ENCODE data around the gene UBA3. TPM values are rescaled to one million over a fixed set of nuclear protein-coding genes. Genes with fewer than 3 reads are reported as not detected.
A peak's percentile ranks its signal among the peaks of the same experiment; 100 is the strongest.

UBA3 gene
- total and polyA plus RNA-seq, 2 of the 13 experiments (the other 11 are each of a cell fraction or from before 2014, with no cell fraction given), result 40.7 to 49.0 TPM

DNA sequence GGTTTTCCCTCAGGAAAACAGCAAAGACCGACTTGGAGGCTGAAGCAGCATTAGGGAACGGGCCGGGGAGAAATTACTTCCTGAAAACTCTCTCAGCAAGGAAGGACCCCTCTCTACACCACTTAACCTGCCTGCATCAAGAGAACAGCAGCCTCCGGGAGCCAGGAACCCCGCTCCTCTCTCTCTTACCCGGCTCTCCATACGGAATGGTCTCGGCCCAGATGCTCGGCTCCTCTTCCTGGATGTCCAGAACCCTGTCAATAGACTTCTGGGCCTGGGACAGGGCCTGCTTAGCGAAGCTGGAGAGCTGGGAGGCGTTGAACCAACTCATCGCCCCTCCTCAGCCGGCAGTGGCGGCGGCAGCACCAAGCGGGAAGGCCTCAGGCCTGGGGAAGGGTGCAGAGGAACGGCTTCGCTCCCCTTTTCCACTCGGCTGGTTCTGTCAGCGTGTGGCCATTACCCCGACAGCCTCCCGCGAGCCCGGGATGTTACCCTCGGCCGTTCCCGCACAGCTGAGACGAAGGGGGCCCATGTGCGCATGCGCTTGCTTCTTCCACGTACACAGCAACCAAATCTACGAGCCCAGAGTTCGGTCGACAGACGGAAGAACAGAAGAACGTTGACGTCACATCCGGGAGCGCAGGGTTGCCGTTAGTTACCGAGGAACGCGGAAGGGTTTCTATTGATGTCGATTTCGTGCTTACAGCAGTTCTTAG is 28.3 kb downstream of the UBA3 start, which contains the start of gene TMF1 (continued):
- TF ChIP-seq, protein P1, sequence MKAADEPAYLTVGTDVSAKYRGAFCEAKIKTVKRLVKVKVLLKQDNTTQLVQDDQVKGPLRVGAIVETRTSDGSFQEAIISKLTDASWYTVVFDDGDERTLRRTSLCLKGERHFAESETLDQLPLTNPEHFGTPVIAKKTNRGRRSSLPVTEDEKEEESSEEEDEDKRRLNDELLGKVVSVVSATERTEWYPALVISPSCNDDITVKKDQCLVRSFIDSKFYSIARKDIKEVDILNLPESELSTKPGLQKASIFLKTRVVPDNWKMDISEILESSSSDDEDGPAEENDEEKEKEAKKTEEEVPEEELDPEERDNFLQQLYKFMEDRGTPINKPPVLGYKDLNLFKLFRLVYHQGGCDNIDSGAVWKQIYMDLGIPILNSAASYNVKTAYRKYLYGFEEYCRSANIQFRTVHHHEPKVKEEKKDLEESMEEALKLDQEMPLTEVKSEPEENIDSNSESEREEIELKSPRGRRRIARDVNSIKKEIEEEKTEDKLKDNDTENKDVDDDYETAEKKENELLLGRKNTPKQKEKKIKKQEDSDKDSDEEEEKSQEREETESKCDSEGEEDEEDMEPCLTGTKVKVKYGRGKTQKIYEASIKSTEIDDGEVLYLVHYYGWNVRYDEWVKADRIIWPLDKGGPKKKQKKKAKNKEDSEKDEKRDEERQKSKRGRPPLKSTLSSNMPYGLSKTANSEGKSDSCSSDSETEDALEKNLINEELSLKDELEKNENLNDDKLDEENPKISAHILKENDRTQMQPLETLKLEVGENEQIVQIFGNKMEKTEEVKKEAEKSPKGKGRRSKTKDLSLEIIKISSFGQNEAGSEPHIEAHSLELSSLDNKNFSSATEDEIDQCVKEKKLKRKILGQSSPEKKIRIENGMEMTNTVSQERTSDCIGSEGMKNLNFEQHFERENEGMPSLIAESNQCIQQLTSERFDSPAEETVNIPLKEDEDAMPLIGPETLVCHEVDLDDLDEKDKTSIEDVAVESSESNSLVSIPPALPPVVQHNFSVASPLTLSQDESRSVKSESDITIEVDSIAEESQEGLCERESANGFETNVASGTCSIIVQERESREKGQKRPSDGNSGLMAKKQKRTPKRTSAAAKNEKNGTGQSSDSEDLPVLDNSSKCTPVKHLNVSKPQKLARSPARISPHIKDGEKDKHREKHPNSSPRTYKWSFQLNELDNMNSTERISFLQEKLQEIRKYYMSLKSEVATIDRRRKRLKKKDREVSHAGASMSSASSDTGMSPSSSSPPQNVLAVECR (CRISPR knock-in tag; IDR thresholded peaks at IDR 0.05; ENCODE audit: borderline replicate concordance), result peak; percentile 90
- TF ChIP-seq POLR2G (IDR thresholded peaks at IDR 0.05; ENCODE audit: low read depth, low read length) (peak; percentile 83), ZNF33B (CRISPR knock-in tag; IDR thresholded peaks at IDR 0.05) (no peak; the same call in 1 of the 2 replicates), ZNF766 (CRISPR knock-in tag; IDR thresholded peaks at IDR 0.05; ENCODE audit: borderline replicate concordance) (0 out of 2 replicates have a peak, but pooled peaks have one; percentile 53)
- TF ChIP-seq, protein P2, sequence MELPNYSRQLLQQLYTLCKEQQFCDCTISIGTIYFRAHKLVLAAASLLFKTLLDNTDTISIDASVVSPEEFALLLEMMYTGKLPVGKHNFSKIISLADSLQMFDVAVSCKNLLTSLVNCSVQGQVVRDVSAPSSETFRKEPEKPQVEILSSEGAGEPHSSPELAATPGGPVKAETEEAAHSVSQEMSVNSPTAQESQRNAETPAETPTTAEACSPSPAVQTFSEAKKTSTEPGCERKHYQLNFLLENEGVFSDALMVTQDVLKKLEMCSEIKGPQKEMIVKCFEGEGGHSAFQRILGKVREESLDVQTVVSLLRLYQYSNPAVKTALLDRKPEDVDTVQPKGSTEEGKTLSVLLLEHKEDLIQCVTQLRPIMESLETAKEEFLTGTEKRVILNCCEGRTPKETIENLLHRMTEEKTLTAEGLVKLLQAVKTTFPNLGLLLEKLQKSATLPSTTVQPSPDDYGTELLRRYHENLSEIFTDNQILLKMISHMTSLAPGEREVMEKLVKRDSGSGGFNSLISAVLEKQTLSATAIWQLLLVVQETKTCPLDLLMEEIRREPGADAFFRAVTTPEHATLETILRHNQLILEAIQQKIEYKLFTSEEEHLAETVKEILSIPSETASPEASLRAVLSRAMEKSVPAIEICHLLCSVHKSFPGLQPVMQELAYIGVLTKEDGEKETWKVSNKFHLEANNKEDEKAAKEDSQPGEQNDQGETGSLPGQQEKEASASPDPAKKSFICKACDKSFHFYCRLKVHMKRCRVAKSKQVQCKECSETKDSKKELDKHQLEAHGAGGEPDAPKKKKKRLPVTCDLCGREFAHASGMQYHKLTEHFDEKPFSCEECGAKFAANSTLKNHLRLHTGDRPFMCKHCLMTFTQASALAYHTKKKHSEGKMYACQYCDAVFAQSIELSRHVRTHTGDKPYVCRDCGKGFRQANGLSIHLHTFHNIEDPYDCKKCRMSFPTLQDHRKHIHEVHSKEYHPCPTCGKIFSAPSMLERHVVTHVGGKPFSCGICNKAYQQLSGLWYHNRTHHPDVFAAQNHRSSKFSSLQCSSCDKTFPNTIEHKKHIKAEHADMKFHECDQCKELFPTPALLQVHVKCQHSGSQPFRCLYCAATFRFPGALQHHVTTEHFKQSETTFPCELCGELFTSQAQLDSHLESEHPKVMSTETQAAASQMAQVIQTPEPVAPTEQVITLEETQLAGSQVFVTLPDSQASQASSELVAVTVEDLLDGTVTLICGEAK (IDR thresholded peaks at IDR 0.05), result peak; percentile 66
- TF ChIP-seq, protein P2 (CRISPR knock-in tag; IDR thresholded peaks at IDR 0.05), result peak; percentile 78
- TF ChIP-seq, protein P3, sequence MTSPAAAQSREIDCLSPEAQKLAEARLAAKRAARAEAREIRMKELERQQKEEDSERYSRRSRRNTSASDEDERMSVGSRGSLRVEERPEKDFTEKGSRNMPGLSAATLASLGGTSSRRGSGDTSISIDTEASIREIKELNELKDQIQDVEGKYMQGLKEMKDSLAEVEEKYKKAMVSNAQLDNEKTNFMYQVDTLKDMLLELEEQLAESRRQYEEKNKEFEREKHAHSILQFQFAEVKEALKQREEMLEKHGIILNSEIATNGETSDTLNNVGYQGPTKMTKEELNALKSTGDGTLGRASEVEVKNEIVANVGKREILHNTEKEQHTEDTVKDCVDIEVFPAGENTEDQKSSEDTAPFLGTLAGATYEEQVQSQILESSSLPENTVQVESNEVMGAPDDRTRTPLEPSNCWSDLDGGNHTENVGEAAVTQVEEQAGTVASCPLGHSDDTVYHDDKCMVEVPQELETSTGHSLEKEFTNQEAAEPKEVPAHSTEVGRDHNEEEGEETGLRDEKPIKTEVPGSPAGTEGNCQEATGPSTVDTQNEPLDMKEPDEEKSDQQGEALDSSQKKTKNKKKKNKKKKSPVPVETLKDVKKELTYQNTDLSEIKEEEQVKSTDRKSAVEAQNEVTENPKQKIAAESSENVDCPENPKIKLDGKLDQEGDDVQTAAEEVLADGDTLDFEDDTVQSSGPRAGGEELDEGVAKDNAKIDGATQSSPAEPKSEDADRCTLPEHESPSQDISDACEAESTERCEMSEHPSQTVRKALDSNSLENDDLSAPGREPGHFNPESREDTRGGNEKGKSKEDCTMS (CRISPR knock-in tag; conservative IDR thresholded peaks at IDR 0.05), result no peak
- TF ChIP-seq, protein P4, sequence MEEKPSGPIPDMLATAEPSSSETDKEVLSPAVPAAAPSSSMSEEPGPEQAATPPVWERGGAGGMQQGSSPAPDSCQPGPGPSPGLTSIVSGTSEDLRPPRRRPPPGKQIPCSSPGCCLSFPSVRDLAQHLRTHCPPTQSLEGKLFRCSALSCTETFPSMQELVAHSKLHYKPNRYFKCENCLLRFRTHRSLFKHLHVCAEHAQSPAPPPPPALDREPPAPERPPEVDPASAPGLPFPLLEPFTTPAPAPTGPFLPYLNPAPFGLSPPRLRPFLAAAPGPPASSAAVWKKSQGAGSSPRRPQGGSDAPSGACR (CRISPR knock-in tag; IDR thresholded peaks at IDR 0.05), result no peak
- TF ChIP-seq, protein P5, sequence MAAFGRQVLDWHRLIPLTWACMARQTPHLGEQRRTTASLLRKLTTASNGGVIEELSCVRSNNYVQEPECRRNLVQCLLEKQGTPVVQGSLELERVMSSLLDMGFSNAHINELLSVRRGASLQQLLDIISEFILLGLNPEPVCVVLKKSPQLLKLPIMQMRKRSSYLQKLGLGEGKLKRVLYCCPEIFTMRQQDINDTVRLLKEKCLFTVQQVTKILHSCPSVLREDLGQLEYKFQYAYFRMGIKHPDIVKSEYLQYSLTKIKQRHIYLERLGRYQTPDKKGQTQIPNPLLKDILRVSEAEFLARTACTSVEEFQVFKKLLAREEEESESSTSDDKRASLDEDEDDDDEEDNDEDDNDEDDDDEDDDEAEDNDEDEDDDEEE (CRISPR knock-in tag; IDR thresholded peaks at IDR 0.05), result no peak
- TF ChIP-seq, protein P6, sequence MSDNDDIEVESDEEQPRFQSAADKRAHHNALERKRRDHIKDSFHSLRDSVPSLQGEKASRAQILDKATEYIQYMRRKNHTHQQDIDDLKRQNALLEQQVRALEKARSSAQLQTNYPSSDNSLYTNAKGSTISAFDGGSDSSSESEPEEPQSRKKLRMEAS (IDR thresholded peaks at IDR 0.05), result peak; percentile 71
